GM23338 (cell line): ENCODE measurements around the gene FAM13C. TPM values are rescaled to one million over a fixed set of nuclear protein-coding genes. Genes with fewer than 3 reads are reported as not detected.

Source experiments
- ATAC-seq: fragments of 200-7000 bp; cut with Tn5 transposase; 3 replicates; pipeline ENCODE4 v1.9.1; 2020
- DNase-seq: peaks from one replicate; pipeline ENCODE4 v3.0.0-alpha.2; 2015; ENCODE audit warnings: low spot score
- H2AFZ ChIP-seq: fragments of 200-600 bp; sonication (generic); 2 replicates; pipeline ENCODE4 v1.8.0; 2016; ENCODE audit warnings: antibody characterized with exemption, mild to moderate bottlenecking, moderate library complexity
- H3F3A ChIP-seq: fragments of 200-600 bp; sonication (generic); replicated peaks from 2 replicates; pipeline ENCODE4 v1.8.0; 2017; ENCODE audit warnings: antibody characterized with exemption, mixed run types, low read depth
- H3K27ac ChIP-seq: fragments of 200-600 bp; sonication (generic); 2 replicates; pipeline ENCODE4 v1.6.1; 2016; ENCODE audit warnings: low read depth
- H3K27me3 ChIP-seq: fragments of 200-600 bp; sonication (generic); 2 replicates; pipeline ENCODE4 v1.8.0; 2016; ENCODE audit warnings: mild to moderate bottlenecking, mixed run types, moderate library complexity; ENCODE audit not compliant: insufficient read depth
- H3K36me3 ChIP-seq: fragments of 200-600 bp; sonication (generic); 2 replicates; pipeline ENCODE4 v1.8.0; 2016; ENCODE audit warnings: mild to moderate bottlenecking; ENCODE audit not compliant: insufficient read depth
- H3K4me1 ChIP-seq: fragments of 200-600 bp; sonication (generic); 2 replicates; pipeline ENCODE4 v1.8.0; 2016; ENCODE audit warnings: mild to moderate bottlenecking, moderate library complexity; ENCODE audit not compliant: insufficient read depth
- H3K4me2 ChIP-seq: fragments of 200-600 bp; sonication (generic); 2 replicates; pipeline ENCODE4 v1.7.1; 2017; ENCODE audit warnings: mixed run types
- H3K4me3 ChIP-seq: fragments of 200-600 bp; sonication (generic); 2 replicates; pipeline ENCODE4 v1.6.1; 2016; ENCODE audit warnings: mixed run types
- H3K79me2 ChIP-seq: fragments of 200-600 bp; sonication (generic); replicated peaks from 2 replicates; pipeline ENCODE4 v1.8.0; 2017; ENCODE audit warnings: mild to moderate bottlenecking; ENCODE audit not compliant: insufficient read depth
- H3K9me2 ChIP-seq: fragments of 200-600 bp; sonication (generic); 2 replicates; pipeline ENCODE4 v1.8.0; 2017; ENCODE audit not compliant: insufficient read depth
- H4K20me1 ChIP-seq: fragments of 200-600 bp; sonication (generic); replicated peaks from 2 replicates; pipeline ENCODE4 v1.8.0; 2017; ENCODE audit warnings: mild to moderate bottlenecking; ENCODE audit not compliant: insufficient read depth
- H3K27ac Mint-ChIP-seq: 2 replicates; pipeline ENCODE4 v1.8.0; 2020; ENCODE audit warnings: inconsistent platforms, mild to moderate bottlenecking, moderate library complexity, mixed read lengths
- H3K27me3 Mint-ChIP-seq: 3 replicates; pipeline ENCODE4 v1.8.0; 2022; ENCODE audit warnings: low read depth, mild to moderate bottlenecking, moderate library complexity, mixed read lengths, inconsistent platforms; ENCODE audit not compliant: insufficient read depth, poor library complexity
- H3K36me3 Mint-ChIP-seq: 3 replicates; pipeline ENCODE4 v1.8.0; 2021; ENCODE audit warnings: low read depth, mild to moderate bottlenecking, inconsistent platforms, moderate library complexity, mixed read lengths
- H3K4me1 Mint-ChIP-seq: 3 replicates; pipeline ENCODE4 v1.8.0; 2020; ENCODE audit warnings: mild to moderate bottlenecking, inconsistent platforms, mixed read lengths
- H3K4me3 Mint-ChIP-seq: 3 replicates; pipeline ENCODE4 v1.8.0; 2021; ENCODE audit warnings: moderate library complexity, mild to moderate bottlenecking, inconsistent platforms, mixed read lengths
- H3K9me3 Mint-ChIP-seq: 3 replicates; pipeline ENCODE4 v1.8.0; 2020; ENCODE audit warnings: moderate library complexity, mild to moderate bottlenecking, inconsistent platforms, mixed read lengths
- CREB1 ChIP-seq: fragments of 250-450 bp; sonication (Bioruptor Pico); IDR thresholded peaks from 2 replicates; pipeline ENCODE4 v1.5.0; 2020; ENCODE audit warnings: low read depth, mild to moderate bottlenecking, moderate library complexity
- EZH2 ChIP-seq: fragments of 200-600 bp; sonication (generic); IDR thresholded peaks from one replicate; pipeline ENCODE4 v1.8.0; 2017; ENCODE audit warnings: antibody characterized with exemption, mild to moderate bottlenecking, low read depth; ENCODE audit not compliant: unreplicated experiment
- EZH2phosphoT487 ChIP-seq: fragments of 200-600 bp; sonication (generic); IDR thresholded peaks from one replicate; pipeline ENCODE4 v1.8.1; 2018; ENCODE audit warnings: antibody characterized with exemption; ENCODE audit not compliant: unreplicated experiment
- JUNB ChIP-seq: IDR thresholded peaks from one replicate; pipeline ENCODE4 v1.6.1; 2016; ENCODE audit warnings: antibody characterized with exemption; ENCODE audit not compliant: unreplicated experiment
- NANOG ChIP-seq: IDR thresholded peaks from 2 replicates; pipeline ENCODE4 v1.6.1; 2016; ENCODE audit warnings: antibody characterized with exemption, borderline replicate concordance
- POLR2AphosphoS5 ChIP-seq: IDR thresholded peaks from 2 replicates; pipeline ENCODE4 v1.6.1; 2016; ENCODE audit warnings: antibody characterized with exemption, low read depth
- ZNF114 ChIP-seq: fragments of 250-450 bp; sonication (Bioruptor Pico); IDR thresholded peaks from 2 replicates; pipeline ENCODE4 v1.5.0; 2020; ENCODE audit warnings: mild to moderate bottlenecking, moderate library complexity
- polyA plus RNA-seq: library from polyadenylated mRNA; unstranded; fragments of >200 nt; fragmentation: Nextera tagmentation; extraction: Ambion mirVana; gene quantifications from 2 replicates; pipeline ENCODE4 v1.2.1, GENCODE V29; 2016
- total RNA-seq: library from RNA; depleted of rRNA; stranded (reverse); fragments of >200 nt; shearing (Covaris generic); gene quantifications from 2 replicates; pipeline ENCODE4 v1.2.3, GENCODE V29; 2014
- TF ChIP-seq, protein P1 (sequence below): fragments of 250-450 bp; sonication (Bioruptor Pico); IDR thresholded peaks from 2 replicates; pipeline ENCODE4 v1.5.0; 2020; ENCODE audit warnings: mild to moderate bottlenecking, moderate library complexity
- TF ChIP-seq, protein P2 (sequence below): IDR thresholded peaks from 2 replicates; pipeline ENCODE4 v1.6.1; 2016; ENCODE audit warnings: antibody characterized with exemption

Gene FAM13C
- total and polyA plus RNA-seq, 2 experiments from 2014 or later: 0.94 to 2.1 TPM

DNA sequence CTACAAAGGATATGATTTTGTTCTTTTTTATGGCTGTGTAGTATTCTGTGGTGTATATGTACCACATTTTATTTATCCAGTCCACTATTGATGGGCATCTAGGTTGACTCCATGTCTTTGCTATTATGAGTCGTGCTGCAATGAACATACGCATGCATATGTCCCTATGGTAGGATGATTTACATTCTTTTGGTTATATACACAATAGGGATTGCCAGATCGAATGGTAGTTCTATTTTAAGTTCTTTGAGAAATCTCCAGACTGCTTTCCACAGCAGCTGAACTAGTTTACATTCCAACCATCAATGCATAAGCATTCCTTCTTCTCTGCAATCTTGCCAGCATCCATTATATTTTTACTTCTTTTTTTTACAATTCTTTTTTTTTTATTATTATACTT is 35.6 kb upstream of the FAM13C start (continued):
- TF ChIP-seq, protein P1, sequence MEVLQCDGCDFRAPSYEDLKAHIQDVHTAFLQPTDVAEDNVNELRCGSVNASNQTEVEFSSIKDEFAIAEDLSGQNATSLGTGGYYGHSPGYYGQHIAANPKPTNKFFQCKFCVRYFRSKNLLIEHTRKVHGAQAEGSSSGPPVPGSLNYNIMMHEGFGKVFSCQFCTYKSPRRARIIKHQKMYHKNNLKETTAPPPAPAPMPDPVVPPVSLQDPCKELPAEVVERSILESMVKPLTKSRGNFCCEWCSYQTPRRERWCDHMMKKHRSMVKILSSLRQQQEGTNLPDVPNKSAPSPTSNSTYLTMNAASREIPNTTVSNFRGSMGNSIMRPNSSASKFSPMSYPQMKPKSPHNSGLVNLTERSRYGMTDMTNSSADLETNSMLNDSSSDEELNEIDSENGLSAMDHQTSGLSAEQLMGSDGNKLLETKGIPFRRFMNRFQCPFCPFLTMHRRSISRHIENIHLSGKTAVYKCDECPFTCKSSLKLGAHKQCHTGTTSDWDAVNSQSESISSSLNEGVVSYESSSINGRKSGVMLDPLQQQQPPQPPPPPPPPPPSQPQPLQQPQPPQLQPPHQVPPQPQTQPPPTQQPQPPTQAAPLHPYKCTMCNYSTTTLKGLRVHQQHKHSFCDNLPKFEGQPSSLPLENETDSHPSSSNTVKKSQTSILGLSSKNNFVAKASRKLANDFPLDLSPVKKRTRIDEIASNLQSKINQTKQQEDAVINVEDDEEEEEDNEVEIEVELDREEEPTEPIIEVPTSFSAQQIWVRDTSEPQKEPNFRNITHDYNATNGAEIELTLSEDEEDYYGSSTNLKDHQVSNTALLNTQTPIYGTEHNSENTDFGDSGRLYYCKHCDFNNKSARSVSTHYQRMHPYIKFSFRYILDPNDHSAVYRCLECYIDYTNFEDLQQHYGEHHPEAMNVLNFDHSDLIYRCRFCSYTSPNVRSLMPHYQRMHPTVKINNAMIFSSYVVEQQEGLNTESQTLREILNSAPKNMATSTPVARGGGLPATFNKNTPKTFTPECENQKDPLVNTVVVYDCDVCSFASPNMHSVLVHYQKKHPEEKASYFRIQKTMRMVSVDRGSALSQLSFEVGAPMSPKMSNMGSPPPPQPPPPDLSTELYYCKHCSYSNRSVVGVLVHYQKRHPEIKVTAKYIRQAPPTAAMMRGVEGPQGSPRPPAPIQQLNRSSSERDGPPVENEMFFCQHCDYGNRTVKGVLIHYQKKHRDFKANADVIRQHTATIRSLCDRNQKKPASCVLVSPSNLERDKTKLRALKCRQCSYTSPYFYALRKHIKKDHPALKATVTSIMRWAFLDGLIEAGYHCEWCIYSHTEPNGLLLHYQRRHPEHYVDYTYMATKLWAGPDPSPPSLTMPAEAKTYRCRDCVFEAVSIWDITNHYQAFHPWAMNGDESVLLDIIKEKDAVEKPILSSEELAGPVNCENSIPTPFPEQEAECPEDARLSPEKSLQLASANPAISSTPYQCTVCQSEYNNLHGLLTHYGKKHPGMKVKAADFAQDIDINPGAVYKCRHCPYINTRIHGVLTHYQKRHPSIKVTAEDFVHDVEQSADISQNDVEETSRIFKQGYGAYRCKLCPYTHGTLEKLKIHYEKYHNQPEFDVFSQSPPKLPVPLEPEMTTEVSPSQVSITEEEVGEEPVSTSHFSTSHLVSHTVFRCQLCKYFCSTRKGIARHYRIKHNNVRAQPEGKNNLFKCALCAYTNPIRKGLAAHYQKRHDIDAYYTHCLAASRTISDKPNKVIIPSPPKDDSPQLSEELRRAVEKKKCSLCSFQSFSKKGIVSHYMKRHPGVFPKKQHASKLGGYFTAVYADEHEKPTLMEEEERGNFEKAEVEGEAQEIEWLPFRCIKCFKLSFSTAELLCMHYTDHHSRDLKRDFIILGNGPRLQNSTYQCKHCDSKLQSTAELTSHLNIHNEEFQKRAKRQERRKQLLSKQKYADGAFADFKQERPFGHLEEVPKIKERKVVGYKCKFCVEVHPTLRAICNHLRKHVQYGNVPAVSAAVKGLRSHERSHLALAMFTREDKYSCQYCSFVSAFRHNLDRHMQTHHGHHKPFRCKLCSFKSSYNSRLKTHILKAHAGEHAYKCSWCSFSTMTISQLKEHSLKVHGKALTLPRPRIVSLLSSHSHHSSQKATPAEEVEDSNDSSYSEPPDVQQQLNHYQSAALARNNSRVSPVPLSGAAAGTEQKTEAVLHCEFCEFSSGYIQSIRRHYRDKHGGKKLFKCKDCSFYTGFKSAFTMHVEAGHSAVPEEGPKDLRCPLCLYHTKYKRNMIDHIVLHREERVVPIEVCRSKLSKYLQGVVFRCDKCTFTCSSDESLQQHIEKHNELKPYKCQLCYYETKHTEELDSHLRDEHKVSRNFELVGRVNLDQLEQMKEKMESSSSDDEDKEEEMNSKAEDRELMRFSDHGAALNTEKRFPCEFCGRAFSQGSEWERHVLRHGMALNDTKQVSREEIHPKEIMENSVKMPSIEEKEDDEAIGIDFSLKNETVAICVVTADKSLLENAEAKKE (CRISPR knock-in tag): no peak
- TF ChIP-seq, protein P2, sequence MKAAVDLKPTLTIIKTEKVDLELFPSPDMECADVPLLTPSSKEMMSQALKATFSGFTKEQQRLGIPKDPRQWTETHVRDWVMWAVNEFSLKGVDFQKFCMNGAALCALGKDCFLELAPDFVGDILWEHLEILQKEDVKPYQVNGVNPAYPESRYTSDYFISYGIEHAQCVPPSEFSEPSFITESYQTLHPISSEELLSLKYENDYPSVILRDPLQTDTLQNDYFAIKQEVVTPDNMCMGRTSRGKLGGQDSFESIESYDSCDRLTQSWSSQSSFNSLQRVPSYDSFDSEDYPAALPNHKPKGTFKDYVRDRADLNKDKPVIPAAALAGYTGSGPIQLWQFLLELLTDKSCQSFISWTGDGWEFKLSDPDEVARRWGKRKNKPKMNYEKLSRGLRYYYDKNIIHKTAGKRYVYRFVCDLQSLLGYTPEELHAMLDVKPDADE: no peak
- TF ChIP-seq POLR2AphosphoS5: no peak
- TF ChIP-seq EZH2: no peak
- TF ChIP-seq EZH2phosphoT487: no peak

DNA sequence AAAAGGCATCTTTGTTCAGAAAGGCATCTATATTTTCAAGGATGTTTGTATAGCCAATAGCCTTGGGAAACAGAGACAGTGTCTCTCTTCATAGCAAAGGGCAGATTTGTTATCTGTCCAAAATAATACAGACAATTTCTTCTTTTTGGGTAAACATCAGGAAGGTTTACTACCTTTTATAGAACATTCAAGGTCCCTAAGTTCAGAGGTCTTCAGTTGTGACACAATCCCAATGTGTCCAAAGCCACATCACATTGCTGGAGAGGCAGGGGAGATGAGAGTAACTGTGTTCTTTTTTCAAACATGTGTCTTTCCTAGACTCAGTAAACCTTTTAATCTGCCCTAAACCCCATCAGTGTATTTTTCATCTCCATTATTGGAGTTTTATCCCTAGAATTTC is 33.6 kb upstream of the FAM13C start:
- Mint-ChIP-seq H3K36me3 (0 out of 3 replicates have a peak, but pooled peaks cover 6% of the 10 kb centered on the region), H3K4me3 (no peak overlapping the region), H3K27ac (no peak overlapping the region), H3K4me1 (peaks cover 19% of the 10 kb centered on the region), H3K9me3 (peaks cover 5% of the 10 kb centered on the region; the same call in 2 of the 3 replicates), H3K27me3 (no peaks in the 10 kb centered on the region)
- H3K36me3 ChIP-seq: no peaks in the 10 kb centered on the region
- peaks cover 25% of the 10 kb centered on the region for H3K4me1 ChIP-seq
- H3K79me2 ChIP-seq: no peaks in the 10 kb centered on the region
- H2AFZ ChIP-seq: no peak overlapping the region
- no peaks in the 10 kb centered on the region for H4K20me1 ChIP-seq
- H3K4me3 ChIP-seq: no peak overlapping the region
- H3F3A ChIP-seq: no peaks in the 10 kb centered on the region
- H3K27me3 ChIP-seq: no peaks in the 10 kb centered on the region
- H3K4me2 ChIP-seq: no peak overlapping the region
- TF ChIP-seq ZNF114 (CRISPR knock-in tag) (no peak), EZH2 (no peak), CREB1 (CRISPR knock-in tag) (no peak), JUNB (no peak), EZH2phosphoT487 (no peak), NANOG (no peak)
- TF ChIP-seq, protein P2: no peak
- no peak for ATAC-seq
- DNase-seq: no peak
- no peak overlapping the region for H3K27ac ChIP-seq
- H3K9me2 ChIP-seq: no peaks in the 10 kb centered on the region
